GM21737 (cell line): ENCODE results near the gene SCN3B.
A peak's percentile ranks its signal among the peaks of the same experiment; 100 is the strongest.

Experiments
- ATAC-seq: cut with Tn5 transposase; IDR thresholded peaks from one replicate; pipeline ENCODE4 v1.9.1; 2021; ENCODE audit warnings: mild to moderate bottlenecking, moderate library complexity; ENCODE audit not compliant: unreplicated experiment

The SCN3B gene

DNA sequence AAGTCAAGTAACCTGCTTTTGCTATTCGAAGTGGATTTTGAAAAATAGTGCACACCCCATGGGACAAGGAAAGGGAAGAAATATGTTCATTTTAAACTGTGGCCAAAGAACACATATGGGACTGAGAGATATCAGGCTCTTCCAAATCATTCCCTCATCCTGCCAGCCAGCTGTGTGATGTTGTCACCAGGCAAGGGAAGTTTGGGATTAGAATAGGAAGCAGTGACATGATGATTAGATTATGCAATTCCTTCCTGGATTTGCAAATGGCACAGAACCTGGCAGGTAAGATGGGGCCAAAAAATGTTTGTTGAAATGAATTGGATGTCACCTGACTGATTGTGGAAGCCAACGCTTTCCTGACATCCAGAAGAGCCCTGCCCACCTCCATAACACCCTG is 4.9 kb upstream of the SCN3B start:
- no peak for ATAC-seq

DNA sequence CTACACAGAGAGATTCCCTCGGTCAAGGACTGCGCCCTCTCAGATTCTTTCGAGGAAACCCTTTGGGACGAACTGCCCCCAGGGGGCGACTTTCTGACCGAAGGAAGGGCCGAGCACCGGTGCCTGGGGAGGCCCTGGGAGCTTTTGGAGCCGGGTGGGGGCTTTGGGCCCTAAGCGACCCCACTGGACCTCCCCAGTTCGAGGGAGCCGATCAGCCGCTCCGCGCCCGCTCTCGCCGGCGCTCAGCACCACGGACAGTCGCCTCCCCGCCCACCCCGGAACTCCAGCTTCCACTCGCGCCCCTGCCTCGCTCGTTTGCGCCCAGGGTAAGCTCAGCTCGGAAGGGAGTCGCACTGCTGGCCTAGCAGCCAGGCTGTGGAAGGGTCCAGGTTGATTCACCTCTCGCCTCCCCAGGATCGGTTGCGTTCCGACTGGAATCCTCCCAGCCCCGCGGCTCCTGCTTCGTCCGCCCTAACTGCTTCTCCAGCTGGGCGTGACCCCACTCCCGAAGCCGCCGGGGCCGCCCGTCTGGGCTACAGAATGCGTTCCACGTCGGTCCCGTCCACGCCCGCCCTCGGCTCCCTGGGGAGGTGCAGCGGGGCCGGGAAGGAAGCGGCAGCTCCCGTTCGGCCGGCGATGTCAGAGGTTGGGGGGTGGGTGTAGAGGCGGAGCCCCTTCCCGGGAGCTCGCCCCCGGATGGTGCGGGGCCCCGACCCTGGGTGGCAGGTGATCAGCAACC is 428 bp downstream of the SCN3B start:
- ATAC-seq, result no peak

- no peak for ATAC-seq
Observed at GRCh38 chr11:123653483-123653826, 969 bp downstream of the SCN3B start.

- ATAC-seq, result no peak
Observed at GRCh38 chr11:123652599-123652998, 1.8 kb downstream of the SCN3B start.

GRCh38 chr11:123650901-123651300 is 3.5 kb downstream of the SCN3B start:
- no peak for ATAC-seq

DNA sequence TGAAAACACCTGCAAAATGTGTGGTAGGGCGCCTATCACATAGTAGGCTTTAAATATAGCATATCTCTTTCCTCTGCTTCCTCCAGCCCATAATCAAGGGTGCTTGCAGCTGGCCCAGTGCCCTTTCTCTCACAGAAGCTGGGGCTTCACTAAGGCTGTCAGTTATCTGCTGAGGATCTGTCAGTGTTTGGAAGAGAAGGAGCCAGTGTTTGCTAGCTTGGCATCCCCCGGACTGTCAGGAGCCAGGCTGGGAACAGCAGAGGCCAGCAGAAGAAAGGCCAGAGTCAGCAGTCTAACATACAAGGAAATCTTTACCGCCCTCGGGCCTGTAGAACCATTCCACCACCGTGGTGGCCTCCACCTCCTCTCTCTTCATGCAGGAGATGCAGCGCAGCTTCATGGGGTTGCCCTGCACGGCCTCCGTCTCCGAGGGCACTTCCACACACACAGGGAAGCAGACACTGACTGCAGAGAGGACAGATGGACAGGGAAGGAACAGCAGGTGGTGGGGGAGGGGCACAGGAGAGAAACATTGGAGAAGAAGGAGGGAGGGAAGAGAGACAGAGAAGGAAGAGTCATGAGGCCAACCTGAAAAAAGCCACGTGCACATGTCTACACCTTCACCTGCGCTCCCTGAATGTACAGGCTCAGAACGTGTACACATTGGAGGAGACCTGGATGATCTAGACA is 9.0 kb downstream of the SCN3B start:
- ATAC-seq, result no peak

GRCh38 chr11:123642435-123642834 is 12.0 kb downstream of the SCN3B start:
- no peak for ATAC-seq

GRCh38 chr11:123641495-123641840 is 13.0 kb downstream of the SCN3B start:
- no peak for ATAC-seq

DNA sequence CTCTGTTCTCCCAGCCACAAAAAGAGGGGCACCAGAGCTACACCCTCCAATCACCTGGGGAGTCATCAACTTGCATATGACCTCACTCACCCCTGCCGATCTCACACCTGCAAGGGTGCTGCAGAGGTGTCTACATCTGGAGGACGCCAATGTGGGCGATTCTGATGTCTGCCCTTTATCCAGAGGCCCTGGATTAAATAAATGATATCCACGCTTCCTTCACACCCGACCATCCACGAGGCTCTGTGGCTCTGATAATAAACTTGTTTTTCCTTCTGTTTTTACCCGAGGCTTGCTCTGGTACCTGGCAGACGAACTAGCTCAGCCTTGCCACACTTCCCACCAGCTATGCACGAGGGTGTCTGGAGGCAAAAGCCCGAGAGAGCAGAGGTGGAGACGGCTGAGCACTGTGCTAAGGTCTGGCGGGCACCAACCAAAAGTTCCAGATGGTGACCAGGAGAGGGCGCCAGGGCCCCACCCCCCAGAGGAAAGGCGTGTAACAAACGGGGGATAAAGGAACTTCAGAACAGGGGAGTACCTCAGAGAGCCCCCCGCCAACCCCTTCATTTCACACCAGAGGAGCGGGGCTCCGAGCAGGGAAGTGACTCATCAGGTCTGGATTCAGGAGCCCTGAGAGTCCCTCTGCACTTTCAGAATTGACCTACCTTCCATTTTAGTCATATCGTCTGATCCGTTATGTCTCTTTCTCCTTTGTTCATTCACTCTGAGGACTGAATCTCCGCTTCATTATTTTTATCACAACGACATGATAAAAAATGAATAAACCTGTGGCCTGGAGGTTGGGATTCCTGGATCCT is 13.5 kb downstream of the SCN3B start:
- peak; percentile 68 for ATAC-seq

- ATAC-seq, result no peak
Observed at GRCh38 chr11:123640029-123640428, 14.4 kb downstream of the SCN3B start.

DNA sequence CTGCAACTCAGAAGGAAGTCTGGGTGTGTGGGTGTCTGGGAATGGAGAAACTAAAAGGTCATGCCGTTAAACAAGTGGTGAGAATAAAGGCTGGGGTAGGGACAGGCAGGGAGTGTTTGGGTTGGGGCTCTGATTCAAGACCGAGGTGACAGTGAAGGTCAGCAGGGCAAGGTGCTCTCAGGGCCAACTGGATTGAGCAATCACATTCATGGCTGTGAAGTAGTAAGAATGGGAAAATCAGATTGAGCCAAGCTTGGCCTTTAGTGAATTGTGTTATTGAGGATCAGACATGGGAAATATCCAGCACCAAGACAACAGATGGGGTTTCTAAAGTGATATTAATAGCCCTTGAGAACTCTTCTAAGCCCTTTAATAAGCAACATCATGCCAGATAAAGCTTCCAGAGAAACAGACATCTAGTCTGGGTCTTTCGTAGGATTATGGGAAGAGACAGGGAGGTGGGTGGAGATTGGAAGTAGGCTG is 24.3 kb downstream of the SCN3B start:
- no peak for ATAC-seq

DNA sequence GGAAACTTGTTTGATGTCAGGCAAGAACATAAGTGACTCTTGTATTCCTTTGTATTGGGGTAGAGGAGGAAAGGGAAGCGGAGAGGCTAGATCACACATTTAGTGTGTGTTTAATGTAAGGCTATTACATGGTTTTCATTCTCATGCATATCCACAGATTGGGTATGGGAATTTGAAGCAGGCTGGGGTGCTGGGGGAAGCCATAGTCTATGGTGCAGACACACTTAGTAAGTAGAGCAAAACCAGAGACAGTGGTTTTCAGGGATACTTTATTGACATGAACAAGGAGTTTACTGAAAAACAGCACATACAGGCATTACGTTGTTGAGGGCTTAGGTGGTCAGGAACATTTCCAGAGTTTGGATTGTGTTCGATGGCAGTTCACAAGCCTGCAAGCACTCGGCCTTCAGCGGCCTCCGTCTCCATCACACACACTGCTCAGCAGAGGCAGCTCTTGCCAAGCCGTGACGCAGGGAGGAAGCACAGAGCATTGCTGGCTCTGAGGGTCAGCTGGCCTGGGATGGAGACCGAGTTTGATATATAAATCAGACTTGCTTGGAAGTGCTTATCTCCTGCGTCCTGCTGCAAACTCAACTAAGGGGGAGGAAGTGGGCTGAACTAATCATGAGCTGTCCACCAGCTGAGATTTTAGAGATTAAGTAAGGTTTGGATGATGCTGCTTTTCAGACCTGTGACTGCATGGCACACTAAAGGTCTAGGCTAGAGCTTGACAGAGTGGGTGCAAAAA is 25.3 kb downstream of the SCN3B start:
- ATAC-seq, result no peak

DNA sequence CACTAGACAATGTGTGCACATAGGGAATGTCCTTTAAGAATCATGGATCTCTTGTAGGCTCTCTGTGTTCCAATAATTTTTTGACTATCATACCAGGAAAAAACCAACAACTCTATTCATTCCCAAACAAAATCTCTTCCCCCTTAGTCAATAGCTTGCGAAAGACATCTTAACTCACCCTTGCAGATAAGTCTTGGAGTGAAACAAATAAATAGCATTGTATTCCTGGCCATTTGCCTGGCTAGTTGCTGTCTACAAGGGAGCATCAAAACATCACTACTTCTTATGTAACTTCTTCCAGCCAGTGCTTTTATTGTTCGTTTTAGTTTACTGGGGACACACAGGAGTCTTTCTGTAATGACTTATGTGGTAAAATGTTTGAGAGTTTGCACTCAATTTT is 29.4 kb downstream of the SCN3B start:
- no peak for ATAC-seq

GRCh38 chr11:123622576-123622975 is 31.8 kb downstream of the SCN3B start:
- ATAC-seq, result no peak

- ATAC-seq, result no peak
Observed at GRCh38 chr11:123616505-123617198, 37.8 kb downstream of the SCN3B start.

- ATAC-seq, result no peak
Observed at GRCh38 chr11:123611698-123612097, 42.7 kb downstream of the SCN3B start.

DNA sequence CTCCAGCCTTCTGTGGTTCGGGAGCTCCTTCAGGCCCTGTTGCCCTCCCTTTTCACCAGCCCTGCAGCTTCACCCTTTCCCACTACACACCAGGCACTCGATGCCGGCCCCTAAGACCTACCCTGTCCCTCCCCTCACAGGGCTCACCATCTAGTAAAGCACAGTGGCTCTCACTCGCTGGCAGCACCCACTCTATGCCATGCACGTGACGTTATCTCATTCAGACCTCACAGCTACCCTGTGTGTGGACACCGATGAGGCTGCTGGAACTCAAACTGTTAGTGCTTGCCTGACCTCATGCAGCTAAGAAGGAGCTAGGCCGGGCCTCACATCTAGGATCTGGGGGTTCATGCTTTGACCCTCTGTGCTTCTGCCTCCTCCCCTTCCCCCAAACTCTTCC is 45.5 kb downstream of the SCN3B start:
- ATAC-seq, result no peak

- ATAC-seq, result no peak
Observed at GRCh38 chr11:123608371-123608770, 46.1 kb downstream of the SCN3B start.

DNA sequence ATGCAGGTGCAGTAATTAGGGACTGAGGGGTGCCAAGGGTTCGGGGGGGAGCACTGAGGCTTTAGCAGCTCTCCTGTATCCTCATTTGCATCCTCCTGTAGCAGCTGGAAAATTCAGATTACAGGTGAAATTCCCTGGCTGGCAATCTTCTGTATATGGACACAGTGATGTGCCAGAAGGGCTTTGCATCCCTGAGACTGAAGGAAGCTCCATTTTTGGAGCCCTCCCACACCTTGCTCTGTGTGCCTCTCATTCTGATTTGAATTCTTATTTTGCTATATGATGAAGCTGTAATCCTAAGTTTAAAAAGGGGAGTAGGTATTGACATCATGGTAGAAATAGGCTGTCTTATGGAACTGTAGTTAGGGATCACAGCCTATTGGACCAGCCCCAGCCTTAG is 46.6 kb downstream of the SCN3B start:
- no peak for ATAC-seq

GRCh38 chr11:123603666-123604065 is 50.8 kb downstream of the SCN3B start:
- no peak for ATAC-seq

- no peak for ATAC-seq
Observed at GRCh38 chr11:123601743-123602142, 52.7 kb downstream of the SCN3B start.
